Measurements from ENCODE around the gene SPPL2C. TPM values are rescaled to one million over a fixed set of nuclear protein-coding genes. Genes with fewer than 3 reads are reported as not detected.

Gene SPPL2C
- total and polyA plus RNA-seq, 2 of the 8 experiments (the other 6 are each of a cell fraction or from before 2014, with no cell fraction given) = not detected

- Histone ChIP-seq H3K23me2 (ENCODE audit: low read depth, low read length) (no peaks in the 10 kb centered on the region), H2AK5ac (ENCODE audit: low read depth, low read length) (no peak overlapping the region), H3K14ac (ENCODE audit: insufficient read length) (no peak overlapping the region), H2AFZ (ENCODE audit: low read length) (no peak overlapping the region), H3K4me2 (ENCODE audit: insufficient read depth in 1 of 2, low read depth in 2 of 2, low read length in 2 of 2) (no peak overlapping the region), H3K27ac (ENCODE audit: low read depth, low read length) (no peak overlapping the region), H4K8ac (ENCODE audit: extremely low read depth, insufficient read depth, low read length) (no peak overlapping the region), H3K18ac (ENCODE audit: extremely low read depth, low read length) (no peak overlapping the region), H2BK20ac (ENCODE audit: low read length) (no peak overlapping the region), H3K4ac (replicated peaks; ENCODE audit: insufficient read length, low read depth, low read length) (no peak overlapping the region), H4K5ac (ENCODE audit: insufficient read length, low read depth, low read length) (no peak overlapping the region), H3K27me3 (replicated peaks in 1 of 4; ENCODE audit: control insufficient read depth in 3 of 4, extremely low read depth in 1 of 4, insufficient read depth in 3 of 4, low read length in 3 of 4) (no peaks in the 10 kb centered on the region), H3K9ac (replicated peaks in 1 of 4; ENCODE audit: extremely low read depth in 1 of 4, low read depth in 3 of 4, low read length in 3 of 4) (no peak overlapping the region), H2BK5ac (ENCODE audit: low read depth, low read length) (no peak overlapping the region), H4K91ac (replicated peaks; ENCODE audit: insufficient read length, low read length) (no peak overlapping the region), H3K23ac (ENCODE audit: insufficient read length) (no peak overlapping the region), H3K56ac (replicated peaks; ENCODE audit: insufficient read length, low read depth, low read length) (no peak overlapping the region), H3K4me1 (replicated peaks in 1 of 4; ENCODE audit: control insufficient read depth in 3 of 4, insufficient read depth in 4 of 4, low read length in 3 of 4) (peaks cover 0 to 3% (median 0%) of the 10 kb centered on the region in 4 experiments; a peak in 1 of 7 replicates), H3K79me2 (ENCODE audit: control insufficient read depth in 1 of 2, insufficient read depth in 2 of 2, low read length in 2 of 2) (no peaks in the 10 kb centered on the region), H3K79me1 (ENCODE audit: low read depth, low read length) (no peaks in the 10 kb centered on the region), H2BK120ac (replicated peaks; ENCODE audit: low read depth, low read length) (no peak overlapping the region), H3K9me3 (ENCODE audit: insufficient read depth in 2 of 2, low read depth in 1 of 2, low read length in 1 of 2) (no peaks in the 10 kb centered on the region), H2BK12ac (ENCODE audit: low read depth, low read length) (no peak overlapping the region), H2BK15ac (ENCODE audit: low read length) (no peak overlapping the region), H3K36me3 (ENCODE audit: control insufficient read depth in 2 of 4, insufficient read depth in 4 of 4, low read length in 3 of 4) (no peaks in the 10 kb centered on the region), H4K20me1 (replicated peaks in 1 of 2; ENCODE audit: control insufficient read depth in 1 of 2, insufficient read depth in 2 of 2, low read length in 2 of 2) (no peaks in the 10 kb centered on the region), H3K4me3 (ENCODE audit: extremely low read depth in 1 of 4, insufficient read depth in 2 of 4, low read depth in 3 of 4, low read length in 4 of 4) (no peak overlapping the region)
- FAIRE-seq (no peak), DNase-seq (ENCODE audit: low read depth in 1 of 2, low spot score in 2 of 2) (no peak)
- ChIA-PET POLR2A (ENCODE audit: partially characterized antibody) (no interaction called here), CTCF (ENCODE audit: partially characterized antibody) (interaction anchor here (0.9 to 2.4 kb wide), 10 partner anchors 10 to 175 kb away, joined by 3 to 19 read pairs (median 6); partner anchors contain the start of gene CRHR1)
- 79% methylated on average over 6 of the region's 6 CpGs; no CpG with 5 or more reads in 1 of the 2 experiments for whole genome bisulfite sequencing, 2 experiments (ENCODE audit: extremely low coverage in 1 of 2, insufficient coverage in 1 of 2, insufficient read length in 1 of 2, insufficient replicate concordance in 2 of 2, low coverage in 1 of 2, low lambda C conversion rate in 2 of 2, missing lambda C conversion rate in 1 of 2)
- TF ChIP-seq HDAC2 (IDR thresholded peaks at IDR 0.05; ENCODE audit: borderline replicate concordance in 1 of 2, low read depth in 2 of 2, low read length in 2 of 2) = no peak
Measured at GRCh38 chr17:45815752-45816151, 28.9 kb upstream of the SPPL2C start.

Data from H1 (cell line).